HL-60 (cell line): ENCODE measurements around the gene GRAMD1A.
A peak's percentile ranks its signal among the peaks of the same experiment; 100 is the strongest.

Experiments used
- DNase-seq, 2 experiments: peaks; one replicate each; pipeline ENCODE4 v3.0.0-alpha.2; 2010 to 2020; ENCODE audit warnings: low read depth in 1 of 2, low spot score in 1 of 2
- H3K27ac ChIP-seq: fragments of 250-450 bp; sonication (Bioruptor Pico); replicated peaks from 2 replicates; pipeline ENCODE4 v1.5.1; 2020; ENCODE audit warnings: mild to moderate bottlenecking, moderate library complexity
- H3K27me3 ChIP-seq: fragments of 250-450 bp; sonication (Bioruptor Pico); 2 replicates; pipeline ENCODE4 v1.5.1; 2021; ENCODE audit warnings: mild to moderate bottlenecking, moderate library complexity; ENCODE audit not compliant: insufficient read depth, poor library complexity, severe bottlenecking
- H3K4me3 ChIP-seq: replicated peaks from 2 replicates; pipeline ENCODE4 v1.5.1; 2011; ENCODE audit warnings: mild to moderate bottlenecking, control low read depth, low read length; ENCODE audit not compliant: insufficient read depth
- GABPA ChIP-seq: IDR thresholded peaks from 2 replicates; pipeline ENCODE4 v1.6.1; 2012; ENCODE audit warnings: low read depth
- POLR2AphosphoS5 ChIP-seq: IDR thresholded peaks from 2 replicates; pipeline ENCODE4 v1.6.1; 2012; ENCODE audit warnings: low read depth
- SPI1 ChIP-seq: IDR thresholded peaks from 2 replicates; pipeline ENCODE4 v1.6.1; 2012; ENCODE audit warnings: low read depth, mild to moderate bottlenecking, borderline replicate concordance
- TF ChIP-seq, protein P1 (sequence below): IDR thresholded peaks from one replicate; pipeline ENCODE4 v1.5.1; 2011; ENCODE audit warnings: low read length, control low read depth, inconsistent platforms; ENCODE audit not compliant: insufficient read depth
- TF ChIP-seq, protein P2 (sequence below): IDR thresholded peaks from 2 replicates; pipeline ENCODE4 v1.6.1; 2012; ENCODE audit warnings: low read depth; ENCODE audit not compliant: insufficient replicate concordance

Gene GRAMD1A

DNA sequence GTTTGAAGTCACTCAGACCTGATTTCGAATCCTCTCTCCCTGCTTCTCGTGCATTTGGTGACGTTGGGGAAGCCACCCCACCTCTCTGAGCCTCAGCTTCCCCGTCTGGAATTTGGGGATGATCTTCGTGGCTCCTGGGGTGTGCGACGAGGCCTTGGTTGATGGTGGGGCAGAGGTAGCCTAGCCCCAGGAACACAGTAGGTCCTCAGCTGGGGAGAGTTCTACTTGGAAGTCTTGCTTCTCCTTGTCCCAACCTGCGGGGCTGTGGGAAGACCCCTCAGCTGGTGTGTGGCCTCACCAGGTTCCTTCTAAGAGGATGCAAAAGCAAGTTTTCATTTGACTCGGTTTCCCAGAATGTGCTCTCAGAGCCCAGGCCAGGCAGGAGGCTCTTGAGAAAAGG, 54.5 kb downstream of the GRAMD1A start:
- no peaks in the 10 kb centered on the region for H3K27me3 ChIP-seq
- H3K27ac ChIP-seq, result no peak overlapping the region
- H3K4me3 ChIP-seq, result no peak overlapping the region
- no peak for DNase-seq
- TF ChIP-seq SPI1 (no peak), POLR2AphosphoS5 (no peak), GABPA (no peak)
- TF ChIP-seq, protein P1, sequence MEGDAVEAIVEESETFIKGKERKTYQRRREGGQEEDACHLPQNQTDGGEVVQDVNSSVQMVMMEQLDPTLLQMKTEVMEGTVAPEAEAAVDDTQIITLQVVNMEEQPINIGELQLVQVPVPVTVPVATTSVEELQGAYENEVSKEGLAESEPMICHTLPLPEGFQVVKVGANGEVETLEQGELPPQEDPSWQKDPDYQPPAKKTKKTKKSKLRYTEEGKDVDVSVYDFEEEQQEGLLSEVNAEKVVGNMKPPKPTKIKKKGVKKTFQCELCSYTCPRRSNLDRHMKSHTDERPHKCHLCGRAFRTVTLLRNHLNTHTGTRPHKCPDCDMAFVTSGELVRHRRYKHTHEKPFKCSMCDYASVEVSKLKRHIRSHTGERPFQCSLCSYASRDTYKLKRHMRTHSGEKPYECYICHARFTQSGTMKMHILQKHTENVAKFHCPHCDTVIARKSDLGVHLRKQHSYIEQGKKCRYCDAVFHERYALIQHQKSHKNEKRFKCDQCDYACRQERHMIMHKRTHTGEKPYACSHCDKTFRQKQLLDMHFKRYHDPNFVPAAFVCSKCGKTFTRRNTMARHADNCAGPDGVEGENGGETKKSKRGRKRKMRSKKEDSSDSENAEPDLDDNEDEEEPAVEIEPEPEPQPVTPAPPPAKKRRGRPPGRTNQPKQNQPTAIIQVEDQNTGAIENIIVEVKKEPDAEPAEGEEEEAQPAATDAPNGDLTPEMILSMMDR, result no peak
- TF ChIP-seq, protein P2, sequence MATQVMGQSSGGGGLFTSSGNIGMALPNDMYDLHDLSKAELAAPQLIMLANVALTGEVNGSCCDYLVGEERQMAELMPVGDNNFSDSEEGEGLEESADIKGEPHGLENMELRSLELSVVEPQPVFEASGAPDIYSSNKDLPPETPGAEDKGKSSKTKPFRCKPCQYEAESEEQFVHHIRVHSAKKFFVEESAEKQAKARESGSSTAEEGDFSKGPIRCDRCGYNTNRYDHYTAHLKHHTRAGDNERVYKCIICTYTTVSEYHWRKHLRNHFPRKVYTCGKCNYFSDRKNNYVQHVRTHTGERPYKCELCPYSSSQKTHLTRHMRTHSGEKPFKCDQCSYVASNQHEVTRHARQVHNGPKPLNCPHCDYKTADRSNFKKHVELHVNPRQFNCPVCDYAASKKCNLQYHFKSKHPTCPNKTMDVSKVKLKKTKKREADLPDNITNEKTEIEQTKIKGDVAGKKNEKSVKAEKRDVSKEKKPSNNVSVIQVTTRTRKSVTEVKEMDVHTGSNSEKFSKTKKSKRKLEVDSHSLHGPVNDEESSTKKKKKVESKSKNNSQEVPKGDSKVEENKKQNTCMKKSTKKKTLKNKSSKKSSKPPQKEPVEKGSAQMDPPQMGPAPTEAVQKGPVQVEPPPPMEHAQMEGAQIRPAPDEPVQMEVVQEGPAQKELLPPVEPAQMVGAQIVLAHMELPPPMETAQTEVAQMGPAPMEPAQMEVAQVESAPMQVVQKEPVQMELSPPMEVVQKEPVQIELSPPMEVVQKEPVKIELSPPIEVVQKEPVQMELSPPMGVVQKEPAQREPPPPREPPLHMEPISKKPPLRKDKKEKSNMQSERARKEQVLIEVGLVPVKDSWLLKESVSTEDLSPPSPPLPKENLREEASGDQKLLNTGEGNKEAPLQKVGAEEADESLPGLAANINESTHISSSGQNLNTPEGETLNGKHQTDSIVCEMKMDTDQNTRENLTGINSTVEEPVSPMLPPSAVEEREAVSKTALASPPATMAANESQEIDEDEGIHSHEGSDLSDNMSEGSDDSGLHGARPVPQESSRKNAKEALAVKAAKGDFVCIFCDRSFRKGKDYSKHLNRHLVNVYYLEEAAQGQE, result no peak

DNA sequence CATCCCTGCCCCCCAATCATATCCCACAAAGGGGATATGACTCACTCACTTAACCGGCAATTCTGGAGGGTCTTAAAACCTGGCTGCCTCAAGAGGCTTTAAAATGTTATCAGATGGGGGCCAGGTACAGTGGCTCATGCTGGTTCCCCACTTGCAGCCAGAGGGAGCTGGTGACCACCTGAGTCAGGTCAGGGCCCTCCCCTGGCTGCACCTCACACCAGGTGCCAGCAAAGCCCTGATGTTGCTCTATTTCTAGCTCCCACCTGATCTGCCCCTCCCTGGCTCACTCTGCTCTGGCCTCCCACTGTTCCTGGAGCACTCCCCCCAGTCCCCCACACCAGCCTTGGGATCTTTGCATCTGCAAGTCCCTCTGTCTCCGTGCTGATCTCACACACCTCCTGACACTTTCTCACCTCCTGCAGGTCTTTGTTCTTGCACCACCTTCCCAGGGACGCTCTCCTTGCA, 55.6 kb downstream of the GRAMD1A start:
- DNase-seq, result no peak
- no peak overlapping the region for H3K4me3 ChIP-seq
- H3K27ac ChIP-seq, result no peak overlapping the region
- TF ChIP-seq, protein P1, result peak; percentile 7
- TF ChIP-seq POLR2AphosphoS5, result no peak
- H3K27me3 ChIP-seq, result no peaks in the 10 kb centered on the region

DNA sequence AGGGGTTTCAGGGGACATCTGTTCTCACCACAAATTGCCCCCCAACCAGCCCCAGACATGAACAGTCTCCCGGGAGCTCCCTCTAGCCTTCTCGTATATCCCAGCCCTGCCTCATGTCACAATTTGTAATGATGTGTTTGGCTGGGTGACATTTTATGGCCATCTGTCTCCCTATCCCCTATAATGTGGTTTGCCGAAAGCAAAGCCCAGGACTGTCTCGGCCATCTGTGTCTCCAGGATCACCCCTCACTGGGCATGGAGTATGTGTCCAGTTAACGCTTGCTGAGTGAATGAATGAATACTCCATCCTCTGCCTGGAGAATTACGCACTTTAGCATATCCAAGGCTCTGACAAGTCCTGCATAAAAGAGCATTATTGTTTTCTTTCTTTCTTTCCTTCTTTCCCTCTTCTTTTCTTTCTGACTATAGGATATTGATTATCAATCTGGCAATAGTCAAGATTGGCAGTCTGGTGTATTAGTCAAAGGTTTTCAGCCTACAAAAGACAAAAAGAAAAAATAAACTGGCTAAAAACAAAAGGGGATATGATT, 56.5 kb downstream of the GRAMD1A start:
- Histone ChIP-seq H3K27me3 (no peaks in the 10 kb centered on the region), H3K4me3 (no peak overlapping the region), H3K27ac (no peak overlapping the region)
- TF ChIP-seq, protein P1, result no peak
- TF ChIP-seq SPI1, result no peak
- TF ChIP-seq GABPA, result no peak
- TF ChIP-seq, protein P2, result no peak
- no peak for TF ChIP-seq POLR2AphosphoS5
- no peak for DNase-seq

DNA sequence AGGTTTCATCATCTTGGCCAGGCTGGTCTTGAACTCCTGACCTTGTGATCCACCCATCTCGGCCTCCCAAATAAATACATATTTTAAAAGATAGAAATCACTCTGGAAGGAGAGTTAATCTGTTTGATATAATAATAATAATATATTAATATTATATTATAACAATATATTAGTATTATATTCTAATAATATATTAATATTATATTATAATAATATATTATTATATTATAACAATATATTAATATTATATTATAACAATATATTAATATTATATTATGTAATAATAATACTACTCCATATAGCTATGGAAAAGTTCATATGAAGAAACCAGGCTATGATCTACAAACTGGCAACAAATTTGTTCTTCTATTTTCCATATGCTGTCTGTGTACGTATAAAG, 58.2 kb downstream of the GRAMD1A start:
- Histone ChIP-seq H3K4me3 (no peak overlapping the region), H3K27me3 (no peaks in the 10 kb centered on the region), H3K27ac (no peak overlapping the region)
- no peak for DNase-seq
- TF ChIP-seq GABPA, result no peak
- TF ChIP-seq POLR2AphosphoS5, result no peak
- TF ChIP-seq SPI1, result no peak
- TF ChIP-seq, protein P2, result no peak
- TF ChIP-seq, protein P1, result no peak
